HCT116 (cell line): Measurements from ENCODE around the gene ETF1. TPM values are rescaled to one million over a fixed set of nuclear protein-coding genes. Genes with fewer than 3 reads are reported as not detected.

Experiments
- ATAC-seq: fragments of 200-7000 bp; cut with Tn5 transposase; 2 replicates; pipeline ENCODE4 v1.9.1; 2020; ENCODE audit warnings: mild to moderate bottlenecking, moderate library complexity
- BruUV-seq: library from RNA; stranded (reverse); fragments of 400-500 nt; replicated peaks from 2 replicates; lab custom pipeline; 2021; lab: Mats Ljungman, UMichigan
- CTCF ChIA-PET: fragments of 300-600 bp; sonication (Branson Sonifier 250); formaldehyde crosslinking; loops from one replicate; lab custom pipeline; 2021; ENCODE audit warnings: antibody characterized with exemption; lab: Charles Lee
- POLR2A ChIA-PET: fragments of 300-600, 350-600 bp; sonication (Branson Sonifier 250); formaldehyde crosslinking; loops from one replicate; lab custom pipeline; 2021; ENCODE audit warnings: antibody characterized with exemption; lab: Charles Lee
- RAD21 ChIA-PET, 2 experiments: fragments of 300-600 bp; sonication (Branson Sonifier 250); formaldehyde crosslinking; loops; one replicate each; lab custom pipeline; 2023; ENCODE audit warnings: low total read pairs in 2 of 2; ENCODE audit not compliant: uncharacterized antibody in 2 of 2, unreplicated experiment in 2 of 2, low non-redundant PET in 1 of 2; lab: Charles Lee
- DNase-seq: peaks from one replicate; pipeline ENCODE4 v3.0.0-alpha.2; 2010; ENCODE audit warnings: low read depth, low spot score
- H2AFZ ChIP-seq: fragments of 200-600 bp; shearing (Covaris generic), sonication (generic); 2 replicates; pipeline ENCODE4 v1.6.1; 2017; ENCODE audit warnings: low read depth, mixed run types, mixed read lengths, antibody characterized with exemption, low read length; ENCODE audit not compliant: poor library complexity, severe bottlenecking
- H3K27ac ChIP-seq: 2 replicates; pipeline ENCODE4 v1.5.1; 2012; ENCODE audit warnings: low read depth, low read length
- H3K27me3 ChIP-seq: fragments of 200-600 bp; sonication (generic); 2 replicates; pipeline ENCODE4 v1.6.1; 2016; ENCODE audit warnings: mixed run types, low read length, mixed read lengths; ENCODE audit not compliant: insufficient read depth
- H3K36me3 ChIP-seq, 2 experiments: fragments of 200-500 bp in 1 of 2; fragments of 200-600 bp in 1 of 2; sonication (Bioruptor generic) in 1 of 2; sonication (generic) in 1 of 2; 2 replicates each; pipeline versions ENCODE4 v1.5.1 to v1.6.1; 2014 to 2016; ENCODE audit warnings: low read length in 2 of 2, inconsistent platforms in 1 of 2, mixed read lengths in 1 of 2, mixed run types in 1 of 2; ENCODE audit not compliant: insufficient read depth in 2 of 2, control insufficient read depth in 1 of 2
- H3K4me1 ChIP-seq, 2 experiments: fragments of 200-600 bp in 1 of 2; sonication (generic) in 1 of 2; 2 replicates each; pipeline versions ENCODE4 v1.5.1 to v1.6.1; 2012 to 2017; ENCODE audit warnings: low read length in 2 of 2, inconsistent platforms in 1 of 2, mild to moderate bottlenecking in 1 of 2, mixed read lengths in 1 of 2, mixed run types in 1 of 2, moderate library complexity in 1 of 2; ENCODE audit not compliant: insufficient read depth in 2 of 2, control insufficient read depth in 1 of 2
- H3K4me2 ChIP-seq: fragments of 200-600 bp; sonication (generic); 2 replicates; pipeline ENCODE4 v1.6.1; 2017; ENCODE audit warnings: mixed run types, low read length, mixed read lengths
- H3K4me3 ChIP-seq, 2 experiments: fragments of 200-600 bp in 1 of 2; sonication (generic) in 1 of 2; replicated peaks in 1 of 2; 2 replicates each; pipeline ENCODE4 v1.5.1; 2011 to 2016; ENCODE audit warnings: low read length in 2 of 2, control low read depth in 1 of 2, low read depth in 1 of 2, mild to moderate bottlenecking in 1 of 2, mixed read lengths in 1 of 2, mixed run types in 1 of 2
- H3K79me2 ChIP-seq: fragments of 200-600 bp; sonication (generic); 2 replicates; pipeline ENCODE4 v1.6.1; 2017; ENCODE audit warnings: mild to moderate bottlenecking, mixed run types, low read length, moderate library complexity, mixed read lengths; ENCODE audit not compliant: insufficient read depth
- H3K9ac ChIP-seq: fragments of 200-600 bp; sonication (generic); 2 replicates; pipeline ENCODE4 v1.6.1; 2016; ENCODE audit warnings: low read length, mixed read lengths
- H3K9me2 ChIP-seq: fragments of 200-600 bp; sonication (generic), shearing (Covaris generic); 2 replicates; pipeline ENCODE4 v1.6.1; 2017; ENCODE audit warnings: mixed run types, mild to moderate bottlenecking, moderate library complexity; ENCODE audit not compliant: insufficient read depth
- H3K9me3 ChIP-seq, 2 experiments: fragments of 200-500 bp in 1 of 2; fragments of 200-600 bp in 1 of 2; sonication (Bioruptor generic) in 1 of 2; sonication (generic) in 1 of 2; 2 replicates each; pipeline ENCODE4 v1.6.1; 2014 to 2017; ENCODE audit warnings: low read length in 2 of 2, mixed read lengths in 2 of 2, inconsistent platforms in 1 of 2, low read depth in 1 of 2, mild to moderate bottlenecking in 1 of 2, mixed run types in 1 of 2, moderate library complexity in 1 of 2; ENCODE audit not compliant: control insufficient read depth in 1 of 2, insufficient read depth in 1 of 2
- H4K20me1 ChIP-seq: fragments of 200-600 bp; sonication (generic), shearing (Covaris generic); 2 replicates; pipeline ENCODE4 v1.6.1; 2017; ENCODE audit warnings: mixed run types, mild to moderate bottlenecking, moderate library complexity; ENCODE audit not compliant: insufficient read depth
- ATF3 ChIP-seq: IDR thresholded peaks from 2 replicates; pipeline ENCODE4 v1.6.1; 2012
- CBX3 ChIP-seq: IDR thresholded peaks from 2 replicates; pipeline ENCODE4 v1.6.1; 2012; ENCODE audit warnings: low read depth
- CEBPB ChIP-seq: IDR thresholded peaks from 2 replicates; pipeline ENCODE4 v1.6.1; 2012; ENCODE audit warnings: low read depth
- CTCF ChIP-seq, 3 experiments: fragments of 200-600 bp in 1 of 3; sonication (generic) in 1 of 3; IDR thresholded peaks in 2 of 3; conservative IDR thresholded peaks in 1 of 3; 2 replicates each; pipeline ENCODE4 v1.5.1; 2012 to 2017; ENCODE audit warnings: low read depth in 2 of 3, low read length in 2 of 3, antibody characterized with exemption in 1 of 3, borderline replicate concordance in 1 of 3, control low read depth in 1 of 3, mild to moderate bottlenecking in 1 of 3, mixed read lengths in 1 of 3, mixed run types in 1 of 3, moderate library complexity in 1 of 3; ENCODE audit not compliant: insufficient read depth in 1 of 3
- EGR1 ChIP-seq: IDR thresholded peaks from 2 replicates; pipeline ENCODE4 v1.6.1; 2012; ENCODE audit warnings: low read depth
- EZH2 ChIP-seq: fragments of 200-600 bp; sonication (generic); IDR thresholded peaks from 2 replicates; pipeline ENCODE4 v1.6.1; 2017; ENCODE audit warnings: antibody characterized with exemption, mixed run types
- FOSL1 ChIP-seq: IDR thresholded peaks from 2 replicates; pipeline ENCODE4 v1.6.1; 2012; ENCODE audit warnings: low read depth
- JUND ChIP-seq: IDR thresholded peaks from 2 replicates; pipeline ENCODE4 v1.6.1; 2012
- MAX ChIP-seq: IDR thresholded peaks from 2 replicates; pipeline ENCODE4 v1.6.1; 2012
- POLR2A ChIP-seq: IDR thresholded peaks from 2 replicates; pipeline ENCODE4 v1.7.0; 2011; ENCODE audit warnings: borderline replicate concordance; ENCODE audit not compliant: insufficient read depth, insufficient read length; ENCODE audit errors: extremely low read depth
- POLR2AphosphoS5 ChIP-seq: IDR thresholded peaks from 2 replicates; pipeline ENCODE4 v1.6.1; 2011; ENCODE audit warnings: mild to moderate bottlenecking, low read depth, low read length, moderate library complexity
- RAD21 ChIP-seq: IDR thresholded peaks from 2 replicates; pipeline ENCODE4 v1.6.1; 2012; ENCODE audit warnings: low read depth, mild to moderate bottlenecking
- SIN3A ChIP-seq: IDR thresholded peaks from 2 replicates; pipeline ENCODE4 v1.6.1; 2012; ENCODE audit warnings: low read depth
- SP1 ChIP-seq: IDR thresholded peaks from 2 replicates; pipeline ENCODE4 v1.6.1; 2012; ENCODE audit warnings: low read depth
- TCF7L2 ChIP-seq: IDR thresholded peaks from 2 replicates; pipeline ENCODE4 v1.7.0; 2011; ENCODE audit warnings: borderline replicate concordance, inconsistent platforms; ENCODE audit not compliant: insufficient read depth, insufficient read length; ENCODE audit errors: extremely low read depth
- YY1 ChIP-seq: IDR thresholded peaks from 2 replicates; pipeline ENCODE4 v1.6.1; 2011; ENCODE audit warnings: low read length, low read depth, moderate library complexity, mild to moderate bottlenecking; ENCODE audit not compliant: insufficient replicate concordance; ENCODE audit errors: extremely low read depth
- ZBTB33 ChIP-seq: IDR thresholded peaks from 2 replicates; pipeline ENCODE4 v1.6.1; 2011; ENCODE audit warnings: mild to moderate bottlenecking, low read length, moderate library complexity; ENCODE audit not compliant: insufficient replicate concordance; ENCODE audit errors: extremely low read depth
- ZFX ChIP-seq: fragments of 450-650 bp; IDR thresholded peaks from 2 replicates; pipeline ENCODE4 v1.6.1; 2017
- ZNF274 ChIP-seq: fragments of 200-500 bp; sonication (Bioruptor generic); IDR thresholded peaks from 2 replicates; pipeline ENCODE4 v1.6.1; 2014; ENCODE audit warnings: mild to moderate bottlenecking, low read depth, low read length, inconsistent platforms
- intact Hi-C: fragments of 100-400 bp; cut with micrococcal nuclease; formaldehyde crosslinking; loops from 2 replicates; pipeline ENCODE4 v1.10.0; 2022
- total RNA-seq: library from RNA; stranded (reverse); gene quantifications from one replicate; pipeline ENCODE4 v1.2.1, GENCODE V29; 2021; ENCODE audit not compliant: unreplicated experiment
- TF ChIP-seq, protein P1 (sequence below): IDR thresholded peaks from 2 replicates; pipeline ENCODE4 v1.6.1; 2012; ENCODE audit warnings: low read depth

ETF1 gene
- total RNA-seq, 1 experiment from 2014 or later: 178 TPM

DNA sequence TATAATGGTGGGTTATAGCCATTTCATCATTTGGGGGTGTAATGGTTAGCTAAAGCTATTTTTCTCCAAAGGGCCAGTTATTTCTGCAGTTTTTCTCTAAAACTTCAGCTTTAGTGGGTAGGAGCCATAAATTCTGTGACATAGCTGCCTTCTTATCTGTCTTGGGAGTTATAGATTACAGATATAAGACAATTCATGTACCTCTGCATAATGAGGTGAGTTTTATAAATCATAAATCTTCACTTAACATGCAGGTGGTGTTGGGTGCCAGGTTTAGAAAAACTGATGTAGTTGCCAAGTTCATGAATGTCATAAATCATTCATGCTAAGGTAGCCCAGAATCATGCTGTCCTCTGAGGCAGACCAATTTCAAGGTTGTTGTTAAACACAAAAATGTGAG lies 42.1 kb upstream of the ETF1 start:
- no peaks in the 10 kb centered on the region for H3K27me3 ChIP-seq
- H3K4me2 ChIP-seq: no peak overlapping the region
- H3K9ac ChIP-seq: no peak overlapping the region
- ChIA-PET RAD21 (no interaction called here), CTCF (interaction anchor here (1.0 kb wide), 1 partner anchor 8 kb away, joined by 3 read pairs; no protein-coding TSS in a partner anchor), POLR2A (interaction anchor here (1.5 kb wide), 1 partner anchor 9 kb away, joined by 7 read pairs; the partner anchor contains the start of gene HSPA9)
- DNase-seq (no peak), ATAC-seq (no peak)
- no peak overlapping the region for H3K4me3 ChIP-seq
- no peaks in the 10 kb centered on the region for H3K36me3 ChIP-seq
- intact Hi-C loops: no loop called here
- H4K20me1 ChIP-seq: no peaks in the 10 kb centered on the region
- no peak overlapping the region for H2AFZ ChIP-seq
- H3K9me3 ChIP-seq: no peaks in the 10 kb centered on the region
- no peaks in the 10 kb centered on the region for H3K4me1 ChIP-seq
- BruUV-seq: no TSS peak
- TF ChIP-seq, protein P1, sequence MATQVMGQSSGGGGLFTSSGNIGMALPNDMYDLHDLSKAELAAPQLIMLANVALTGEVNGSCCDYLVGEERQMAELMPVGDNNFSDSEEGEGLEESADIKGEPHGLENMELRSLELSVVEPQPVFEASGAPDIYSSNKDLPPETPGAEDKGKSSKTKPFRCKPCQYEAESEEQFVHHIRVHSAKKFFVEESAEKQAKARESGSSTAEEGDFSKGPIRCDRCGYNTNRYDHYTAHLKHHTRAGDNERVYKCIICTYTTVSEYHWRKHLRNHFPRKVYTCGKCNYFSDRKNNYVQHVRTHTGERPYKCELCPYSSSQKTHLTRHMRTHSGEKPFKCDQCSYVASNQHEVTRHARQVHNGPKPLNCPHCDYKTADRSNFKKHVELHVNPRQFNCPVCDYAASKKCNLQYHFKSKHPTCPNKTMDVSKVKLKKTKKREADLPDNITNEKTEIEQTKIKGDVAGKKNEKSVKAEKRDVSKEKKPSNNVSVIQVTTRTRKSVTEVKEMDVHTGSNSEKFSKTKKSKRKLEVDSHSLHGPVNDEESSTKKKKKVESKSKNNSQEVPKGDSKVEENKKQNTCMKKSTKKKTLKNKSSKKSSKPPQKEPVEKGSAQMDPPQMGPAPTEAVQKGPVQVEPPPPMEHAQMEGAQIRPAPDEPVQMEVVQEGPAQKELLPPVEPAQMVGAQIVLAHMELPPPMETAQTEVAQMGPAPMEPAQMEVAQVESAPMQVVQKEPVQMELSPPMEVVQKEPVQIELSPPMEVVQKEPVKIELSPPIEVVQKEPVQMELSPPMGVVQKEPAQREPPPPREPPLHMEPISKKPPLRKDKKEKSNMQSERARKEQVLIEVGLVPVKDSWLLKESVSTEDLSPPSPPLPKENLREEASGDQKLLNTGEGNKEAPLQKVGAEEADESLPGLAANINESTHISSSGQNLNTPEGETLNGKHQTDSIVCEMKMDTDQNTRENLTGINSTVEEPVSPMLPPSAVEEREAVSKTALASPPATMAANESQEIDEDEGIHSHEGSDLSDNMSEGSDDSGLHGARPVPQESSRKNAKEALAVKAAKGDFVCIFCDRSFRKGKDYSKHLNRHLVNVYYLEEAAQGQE: no peak
- TF ChIP-seq ZNF274: no peak
- TF ChIP-seq ATF3: no peak
- no peak for TF ChIP-seq RAD21
- no peak for TF ChIP-seq YY1
- no peak for TF ChIP-seq CEBPB
- TF ChIP-seq POLR2A: no peak
- TF ChIP-seq CBX3: no peak
- no peak for TF ChIP-seq SP1
- no peak for TF ChIP-seq FOSL1
- TF ChIP-seq CTCF (IDR thresholded peaks at IDR 0.05 in 2 of 3, conservative IDR thresholded peaks at IDR 0.05 in 1 of 3; ENCODE audit: borderline replicate concordance in 1 of 3, insufficient read depth in 1 of 3, low read depth in 2 of 3, low read length in 2 of 3): no peak
- no peak for TF ChIP-seq EGR1
- no peak for TF ChIP-seq TCF7L2
- TF ChIP-seq JUND: no peak
- TF ChIP-seq EZH2: no peak
- no peak for TF ChIP-seq SIN3A
- no peak for TF ChIP-seq ZBTB33
- no peak for TF ChIP-seq POLR2AphosphoS5
- no peak for TF ChIP-seq ZFX
- TF ChIP-seq MAX: no peak
- no peaks in the 10 kb centered on the region for H3K9me2 ChIP-seq
- no peaks in the 10 kb centered on the region for H3K79me2 ChIP-seq
- no peak overlapping the region for H3K27ac ChIP-seq
